K562 (cell line): ENCODE measurements around the gene TPI1. TPM values are rescaled to one million over a fixed set of nuclear protein-coding genes. Genes with fewer than 3 reads are reported as not detected.

Source experiments
- ARHGAP35 ChIP-seq: fragments of 450-650 bp; IDR thresholded peaks from 2 replicates; pipeline ENCODE4 v1.6.1; 2018; ENCODE audit not compliant: partially characterized antibody
- BCL6 ChIP-seq: fragments of 250-450 bp; sonication (Bioruptor Pico); IDR thresholded peaks from 2 replicates; pipeline ENCODE4 v1.4.0; 2020
- DIDO1 ChIP-seq: fragments of 450-650 bp; IDR thresholded peaks from 2 replicates; pipeline ENCODE4 v1.6.1; 2016; ENCODE audit warnings: low read depth, missing biosample characterization, missing genetic modification characterization
- FOXJ2 ChIP-seq: fragments of 200-800 bp; sonication (Bioruptor generic); IDR thresholded peaks from 2 replicates; pipeline ENCODE4 v1.6.1; 2016; ENCODE audit warnings: missing genetic modification characterization, missing compliant biosample characterization
- HBP1 ChIP-seq: fragments of 450-650 bp; formaldehyde crosslinking; IDR thresholded peaks from 2 replicates; pipeline ENCODE4 v1.4.0; 2022; ENCODE audit warnings: missing genetic modification characterization
- MBD2 ChIP-seq: sonication (generic); IDR thresholded peaks from 2 replicates; pipeline ENCODE4 v1.6.1; 2016; ENCODE audit warnings: low read depth, borderline replicate concordance
- MCM5 ChIP-seq: fragments of 450-650 bp; IDR thresholded peaks from 2 replicates; pipeline ENCODE4 v1.6.1; 2016; ENCODE audit warnings: low read depth
- MECOM ChIP-seq: fragments of 250-450 bp; sonication (Bioruptor Pico); IDR thresholded peaks from 2 replicates; pipeline ENCODE4 v1.8.0; 2022; ENCODE audit warnings: inconsistent platforms
- PHB ChIP-seq: fragments of 250-450 bp; sonication (Bioruptor Pico); IDR thresholded peaks from 2 replicates; pipeline ENCODE4 v1.5.0; 2021
- SMARCA5 ChIP-seq: fragments of 450-650 bp; IDR thresholded peaks from 2 replicates; pipeline ENCODE4 v1.6.1; 2016
- TRIM28 ChIP-seq: fragments of 450-650 bp; IDR thresholded peaks from 2 replicates; pipeline ENCODE4 v1.6.1; 2017
- TSHZ1 ChIP-seq: fragments of 250-450 bp; sonication (Bioruptor Pico); IDR thresholded peaks from 2 replicates; pipeline ENCODE4 v1.4.0; 2020; ENCODE audit warnings: mild to moderate bottlenecking, moderate library complexity
- polyA plus RNA-seq, 8 experiments: library from polyadenylated mRNA; depleted of rRNA in 4 of 8; stranded (reverse) in 5 of 8; unstranded in 3 of 8; fragments of >200 nt; fragmentation: Nextera tagmentation in 2 of 8; fragmentation: Illumina TruSeq in 1 of 8; extraction: Ambion mirVana in 2 of 8; extraction: Trizol in 1 of 8; gene quantifications; 2 replicates each; pipeline versions ENCODE4 v1.2.1 to v1.2.3, GENCODE V29; 2011 to 2014; ENCODE audit warnings: inconsistent platforms in 1 of 8, missing spikeins in 1 of 8
- total RNA-seq, 7 experiments: library from RNA; depleted of rRNA in 6 of 7; stranded (reverse); fragments of >200 nt in 6 of 7; fragmentation: Illumina TruSeq in 2 of 7; extraction: Trizol in 2 of 7; gene quantifications; 2 replicates each; pipeline versions ENCODE4 v1.2.1 to v1.2.3, GENCODE V29; 2011 to 2021; ENCODE audit warnings: low replicate concordance in 1 of 7
- TF ChIP-seq, protein P1 (sequence below): fragments of 250-450 bp; sonication (Bioruptor Pico); IDR thresholded peaks from 2 replicates; pipeline ENCODE4 v1.4.0; 2020
- TF ChIP-seq, protein P2 (sequence below): sonication (generic); formaldehyde crosslinking; IDR thresholded peaks from 2 replicates; pipeline ENCODE4 v1.8.0; 2022; ENCODE audit warnings: mild to moderate bottlenecking, missing genetic modification reagents

The TPI1 gene
- total and polyA plus RNA-seq, 9 of the 15 experiments (the other 6 are each of a cell fraction or from before 2014, with no cell fraction given), result 662 to 4,971 (median 892) TPM

- TF ChIP-seq TSHZ1 (CRISPR knock-in tag) (no peak), ARHGAP35 (no peak), DIDO1 (no peak), BCL6 (CRISPR knock-in tag) (no peak), FOXJ2 (tag) (no peak), SMARCA5 (no peak), PHB (CRISPR knock-in tag) (no peak), MCM5 (no peak), TRIM28 (no peak), MECOM (no peak), HBP1 (CRISPR knock-in tag) (no peak), MBD2 (no peak)
- TF ChIP-seq, protein P1, sequence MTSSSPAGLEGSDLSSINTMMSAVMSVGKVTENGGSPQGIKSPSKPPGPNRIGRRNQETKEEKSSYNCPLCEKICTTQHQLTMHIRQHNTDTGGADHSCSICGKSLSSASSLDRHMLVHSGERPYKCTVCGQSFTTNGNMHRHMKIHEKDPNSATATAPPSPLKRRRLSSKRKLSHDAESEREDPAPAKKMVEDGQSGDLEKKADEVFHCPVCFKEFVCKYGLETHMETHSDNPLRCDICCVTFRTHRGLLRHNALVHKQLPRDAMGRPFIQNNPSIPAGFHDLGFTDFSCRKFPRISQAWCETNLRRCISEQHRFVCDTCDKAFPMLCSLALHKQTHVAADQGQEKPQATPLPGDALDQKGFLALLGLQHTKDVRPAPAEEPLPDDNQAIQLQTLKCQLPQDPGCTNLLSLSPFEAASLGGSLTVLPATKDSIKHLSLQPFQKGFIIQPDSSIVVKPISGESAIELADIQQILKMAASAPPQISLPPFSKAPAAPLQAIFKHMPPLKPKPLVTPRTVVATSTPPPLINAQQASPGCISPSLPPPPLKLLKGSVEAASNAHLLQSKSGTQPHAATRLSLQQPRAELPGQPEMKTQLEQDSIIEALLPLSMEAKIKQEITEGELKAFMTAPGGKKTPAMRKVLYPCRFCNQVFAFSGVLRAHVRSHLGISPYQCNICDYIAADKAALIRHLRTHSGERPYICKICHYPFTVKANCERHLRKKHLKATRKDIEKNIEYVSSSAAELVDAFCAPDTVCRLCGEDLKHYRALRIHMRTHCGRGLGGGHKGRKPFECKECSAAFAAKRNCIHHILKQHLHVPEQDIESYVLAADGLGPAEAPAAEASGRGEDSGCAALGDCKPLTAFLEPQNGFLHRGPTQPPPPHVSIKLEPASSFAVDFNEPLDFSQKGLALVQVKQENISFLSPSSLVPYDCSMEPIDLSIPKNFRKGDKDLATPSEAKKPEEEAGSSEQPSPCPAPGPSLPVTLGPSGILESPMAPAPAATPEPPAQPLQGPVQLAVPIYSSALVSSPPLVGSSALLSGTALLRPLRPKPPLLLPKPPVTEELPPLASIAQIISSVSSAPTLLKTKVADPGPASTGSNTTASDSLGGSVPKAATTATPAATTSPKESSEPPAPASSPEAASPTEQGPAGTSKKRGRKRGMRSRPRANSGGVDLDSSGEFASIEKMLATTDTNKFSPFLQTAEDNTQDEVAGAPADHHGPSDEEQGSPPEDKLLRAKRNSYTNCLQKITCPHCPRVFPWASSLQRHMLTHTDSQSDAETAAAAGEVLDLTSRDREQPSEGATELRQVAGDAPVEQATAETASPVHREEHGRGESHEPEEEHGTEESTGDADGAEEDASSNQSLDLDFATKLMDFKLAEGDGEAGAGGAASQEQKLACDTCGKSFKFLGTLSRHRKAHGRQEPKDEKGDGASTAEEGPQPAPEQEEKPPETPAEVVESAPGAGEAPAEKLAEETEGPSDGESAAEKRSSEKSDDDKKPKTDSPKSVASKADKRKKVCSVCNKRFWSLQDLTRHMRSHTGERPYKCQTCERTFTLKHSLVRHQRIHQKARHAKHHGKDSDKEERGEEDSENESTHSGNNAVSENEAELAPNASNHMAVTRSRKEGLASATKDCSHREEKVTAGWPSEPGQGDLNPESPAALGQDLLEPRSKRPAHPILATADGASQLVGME, result no peak
- TF ChIP-seq, protein P2, sequence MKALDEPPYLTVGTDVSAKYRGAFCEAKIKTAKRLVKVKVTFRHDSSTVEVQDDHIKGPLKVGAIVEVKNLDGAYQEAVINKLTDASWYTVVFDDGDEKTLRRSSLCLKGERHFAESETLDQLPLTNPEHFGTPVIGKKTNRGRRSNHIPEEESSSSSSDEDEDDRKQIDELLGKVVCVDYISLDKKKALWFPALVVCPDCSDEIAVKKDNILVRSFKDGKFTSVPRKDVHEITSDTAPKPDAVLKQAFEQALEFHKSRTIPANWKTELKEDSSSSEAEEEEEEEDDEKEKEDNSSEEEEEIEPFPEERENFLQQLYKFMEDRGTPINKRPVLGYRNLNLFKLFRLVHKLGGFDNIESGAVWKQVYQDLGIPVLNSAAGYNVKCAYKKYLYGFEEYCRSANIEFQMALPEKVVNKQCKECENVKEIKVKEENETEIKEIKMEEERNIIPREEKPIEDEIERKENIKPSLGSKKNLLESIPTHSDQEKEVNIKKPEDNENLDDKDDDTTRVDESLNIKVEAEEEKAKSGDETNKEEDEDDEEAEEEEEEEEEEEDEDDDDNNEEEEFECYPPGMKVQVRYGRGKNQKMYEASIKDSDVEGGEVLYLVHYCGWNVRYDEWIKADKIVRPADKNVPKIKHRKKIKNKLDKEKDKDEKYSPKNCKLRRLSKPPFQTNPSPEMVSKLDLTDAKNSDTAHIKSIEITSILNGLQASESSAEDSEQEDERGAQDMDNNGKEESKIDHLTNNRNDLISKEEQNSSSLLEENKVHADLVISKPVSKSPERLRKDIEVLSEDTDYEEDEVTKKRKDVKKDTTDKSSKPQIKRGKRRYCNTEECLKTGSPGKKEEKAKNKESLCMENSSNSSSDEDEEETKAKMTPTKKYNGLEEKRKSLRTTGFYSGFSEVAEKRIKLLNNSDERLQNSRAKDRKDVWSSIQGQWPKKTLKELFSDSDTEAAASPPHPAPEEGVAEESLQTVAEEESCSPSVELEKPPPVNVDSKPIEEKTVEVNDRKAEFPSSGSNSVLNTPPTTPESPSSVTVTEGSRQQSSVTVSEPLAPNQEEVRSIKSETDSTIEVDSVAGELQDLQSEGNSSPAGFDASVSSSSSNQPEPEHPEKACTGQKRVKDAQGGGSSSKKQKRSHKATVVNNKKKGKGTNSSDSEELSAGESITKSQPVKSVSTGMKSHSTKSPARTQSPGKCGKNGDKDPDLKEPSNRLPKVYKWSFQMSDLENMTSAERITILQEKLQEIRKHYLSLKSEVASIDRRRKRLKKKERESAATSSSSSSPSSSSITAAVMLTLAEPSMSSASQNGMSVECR, result no peak
These were observed 35.2 kb upstream of the TPI1 start (continued) for GRCh38 chr12:6832125-6832524.
